ENCODE measurements around the gene RNF135.
A peak's percentile ranks its signal among the peaks of the same experiment; 100 is the strongest.
"Not testable (repeated sequence)": the region's sequence is repeated elsewhere in the genome, so short reads cannot be mapped to it uniquely, and the experiment has no call there.

Gene RNF135

DNA sequence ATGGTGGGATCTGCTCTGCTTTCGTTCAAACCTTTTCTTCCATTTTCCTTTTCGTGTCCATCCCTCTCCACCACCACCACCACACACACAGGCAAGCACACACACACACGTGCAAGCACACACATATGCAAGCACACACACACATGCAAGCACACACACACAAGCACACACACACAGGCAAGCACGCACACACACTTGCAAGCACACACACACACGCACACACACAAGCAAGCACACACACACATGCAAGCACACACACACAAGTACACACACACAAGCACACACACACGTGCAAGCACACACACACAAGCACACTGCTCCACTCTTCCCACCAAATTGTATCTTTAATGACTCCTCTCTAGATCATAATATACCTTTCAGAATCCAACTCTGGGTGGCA lies 71.5 kb downstream of the RNF135 start:
- no CpG with 5 or more reads among the region's 6 CpGs for whole genome bisulfite sequencing (ENCODE audit: extremely low coverage, insufficient coverage, insufficient read length)
- H3K4me1 ChIP-seq (ENCODE audit: control insufficient read depth in 1 of 2, insufficient read depth in 2 of 2, low read length in 2 of 2); H3K4me2 ChIP-seq (ENCODE audit: low read length): not testable (repeated sequence)

GRCh38 chr17:31046856-31047425 lies 76.1 kb downstream of the RNF135 start:
- DNase-seq; H3K9ac ChIP-seq (ENCODE audit: low read length): not testable (repeated sequence)
- 100% methylated on average over 1 of the region's 7 CpGs for WGBS (ENCODE audit: extremely low coverage, insufficient coverage, insufficient read length)

More for the DNA sequence above, 71.5 kb downstream of the RNF135 start:
- H3K27me3 ChIP-seq (ENCODE audit: insufficient read depth, low read length); H3K79me2 ChIP-seq (ENCODE audit: control insufficient read depth, insufficient read depth, low read length, poor library complexity); H2AFZ ChIP-seq (ENCODE audit: insufficient read depth, low read length, poor library complexity); H4K8ac ChIP-seq (ENCODE audit: low read depth, low read length); H3K27ac ChIP-seq (ENCODE audit: low read depth, low read length); H4K91ac ChIP-seq (ENCODE audit: low read depth, low read length); H2BK120ac ChIP-seq (ENCODE audit: insufficient read depth, low read length, poor library complexity); H2BK5ac ChIP-seq (ENCODE audit: low read depth, low read length, poor library complexity); H3K14ac ChIP-seq (ENCODE audit: low read length); H2BK12ac ChIP-seq (ENCODE audit: low read length); H3K9ac ChIP-seq (ENCODE audit: low read length); H3K4ac ChIP-seq (ENCODE audit: low read depth, low read length); H4K12ac ChIP-seq (ENCODE audit: low read depth, low read length); H3K79me1 ChIP-seq (ENCODE audit: low read length); H3K9me3 ChIP-seq (ENCODE audit: insufficient read depth, low read depth, low read length); DNase-seq; H3K18ac ChIP-seq (ENCODE audit: low read length); H2AK5ac ChIP-seq (ENCODE audit: low read length); H3K36me3 ChIP-seq (ENCODE audit: control insufficient read depth in 1 of 2, insufficient read depth in 2 of 2, low read length in 2 of 2): not testable (repeated sequence)
- Histone ChIP-seq H3K4me3 (ENCODE audit: low read depth, low read length) (peak overlapping the region; percentile 62), H3K23ac (ENCODE audit: low read length) (peak overlapping the region; percentile 38)

DNA sequence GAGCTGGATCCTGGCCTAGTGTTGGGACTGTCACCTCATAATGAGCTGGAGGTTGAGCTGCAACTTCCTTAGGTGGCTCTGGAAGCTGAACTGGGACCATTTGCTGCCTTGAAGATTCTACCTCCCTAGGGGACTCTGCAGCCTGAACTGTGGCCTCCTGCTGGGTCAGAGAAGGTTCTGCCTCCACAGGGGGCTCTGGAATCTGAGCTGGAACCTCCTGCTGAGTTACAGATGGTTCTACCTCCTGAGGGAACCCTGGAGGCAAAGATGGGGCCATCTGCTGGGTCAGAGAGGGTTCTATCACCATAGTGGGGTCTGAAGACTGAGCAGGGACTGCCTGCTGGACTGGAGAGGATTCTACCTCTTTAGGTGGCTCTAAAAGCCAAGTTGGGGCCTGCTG lies 77.3 kb downstream of the RNF135 start:
- no peak overlapping the region for H4K12ac ChIP-seq (ENCODE audit: low read depth, low read length)

More at GRCh38 chr17:31046856-31047425, 76.1 kb downstream of the RNF135 start:
- H3K18ac ChIP-seq (ENCODE audit: low read length); H4K91ac ChIP-seq (ENCODE audit: low read depth, low read length); H2AK5ac ChIP-seq (ENCODE audit: low read length); H4K8ac ChIP-seq (ENCODE audit: low read depth, low read length); H3K4me3 ChIP-seq (ENCODE audit: low read depth, low read length); H3K79me1 ChIP-seq (ENCODE audit: low read length); H3K14ac ChIP-seq (ENCODE audit: low read length); H3K9me3 ChIP-seq (ENCODE audit: insufficient read depth, low read depth, low read length); H3K4me1 ChIP-seq (ENCODE audit: control insufficient read depth in 1 of 2, insufficient read depth in 2 of 2, low read length in 2 of 2); H3K4ac ChIP-seq (ENCODE audit: low read depth, low read length); H3K79me2 ChIP-seq (ENCODE audit: control insufficient read depth, insufficient read depth, low read length, poor library complexity); H2AFZ ChIP-seq (ENCODE audit: insufficient read depth, low read length, poor library complexity); H4K12ac ChIP-seq (ENCODE audit: low read depth, low read length); H3K27ac ChIP-seq (ENCODE audit: low read depth, low read length); H3K36me3 ChIP-seq (ENCODE audit: control insufficient read depth in 1 of 2, insufficient read depth in 2 of 2, low read length in 2 of 2); H3K4me2 ChIP-seq (ENCODE audit: low read length); H3K23ac ChIP-seq (ENCODE audit: low read length); H2BK120ac ChIP-seq (ENCODE audit: insufficient read depth, low read length, poor library complexity); H2BK12ac ChIP-seq (ENCODE audit: low read length); H3K27me3 ChIP-seq (ENCODE audit: insufficient read depth, low read length); H2BK5ac ChIP-seq (ENCODE audit: low read depth, low read length, poor library complexity): not testable (repeated sequence)

DNA sequence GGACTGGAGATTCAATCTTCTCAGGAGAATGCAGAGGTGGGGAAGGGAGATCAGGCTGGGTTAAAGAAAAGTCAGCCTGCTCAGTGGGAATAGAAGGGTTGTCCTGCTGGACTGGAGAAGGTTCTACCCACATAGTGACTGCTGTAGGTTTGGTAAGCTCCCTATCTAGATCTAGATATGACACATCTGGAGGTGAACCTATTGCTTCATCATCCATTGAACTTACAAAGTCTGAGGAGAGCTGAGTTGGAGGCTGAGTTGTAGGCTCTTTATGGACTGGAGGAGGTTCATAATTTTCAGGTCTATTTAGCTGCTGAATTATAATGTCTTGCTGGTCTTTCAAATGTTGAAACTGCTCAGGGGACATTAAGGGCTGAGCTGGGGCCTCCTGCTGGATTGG lies 77.9 kb downstream of the RNF135 start:
- H3K23ac ChIP-seq (ENCODE audit: low read length): no peak overlapping the region
- no peak overlapping the region for H4K12ac ChIP-seq (ENCODE audit: low read depth, low read length)
- no peak overlapping the region for H2BK120ac ChIP-seq (ENCODE audit: insufficient read depth, low read length, poor library complexity)
- H3K4me2 ChIP-seq (ENCODE audit: low read length): no peak overlapping the region
- no peak overlapping the region for H3K14ac ChIP-seq (ENCODE audit: low read length)
- no peak overlapping the region for H4K91ac ChIP-seq (ENCODE audit: low read depth, low read length)
- peaks cover 9 to 11% of the 10 kb centered on the region in 2 experiments for H3K4me1 ChIP-seq (ENCODE audit: control insufficient read depth in 1 of 2, insufficient read depth in 2 of 2, low read length in 2 of 2)
- H3K9me3 ChIP-seq (ENCODE audit: insufficient read depth, low read depth, low read length): peaks cover 5% of the 10 kb centered on the region
- H2AK5ac ChIP-seq (ENCODE audit: low read length): no peak overlapping the region
- H3K79me2 ChIP-seq (ENCODE audit: control insufficient read depth, insufficient read depth, low read length, poor library complexity): peaks cover 2% of the 10 kb centered on the region
- peak; percentile 42 to 80 for DNase-seq
- H2BK5ac ChIP-seq (ENCODE audit: low read depth, low read length, poor library complexity): no peak overlapping the region
- H3K9ac ChIP-seq (ENCODE audit: low read length): no peak overlapping the region
- peaks cover 0 to 3% of the 10 kb centered on the region in 2 experiments for H3K36me3 ChIP-seq (ENCODE audit: control insufficient read depth in 1 of 2, insufficient read depth in 2 of 2, low read length in 2 of 2)
- no peak overlapping the region for H2AFZ ChIP-seq (ENCODE audit: insufficient read depth, low read length, poor library complexity)
- peaks cover 2% of the 10 kb centered on the region for H3K79me1 ChIP-seq (ENCODE audit: low read length)
- H3K4me3 ChIP-seq (ENCODE audit: low read depth, low read length): no peak overlapping the region
- H3K18ac ChIP-seq (ENCODE audit: low read length): no peak overlapping the region
- H3K27me3 ChIP-seq (ENCODE audit: insufficient read depth, low read length): no peaks in the 10 kb centered on the region
- H2BK12ac ChIP-seq (ENCODE audit: low read length): no peak overlapping the region
- no peak overlapping the region for H4K8ac ChIP-seq (ENCODE audit: low read depth, low read length)
- H3K4ac ChIP-seq (ENCODE audit: low read depth, low read length): no peak overlapping the region
- H3K27ac ChIP-seq (ENCODE audit: low read depth, low read length): no peak overlapping the region

More for the DNA sequence above, 77.3 kb downstream of the RNF135 start:
- H3K9me3 ChIP-seq (ENCODE audit: insufficient read depth, low read depth, low read length): peaks cover 5% of the 10 kb centered on the region
- peaks cover 2% of the 10 kb centered on the region for H3K79me2 ChIP-seq (ENCODE audit: control insufficient read depth, insufficient read depth, low read length, poor library complexity)
- no peak overlapping the region for H3K27ac ChIP-seq (ENCODE audit: low read depth, low read length)
- H3K27me3 ChIP-seq (ENCODE audit: insufficient read depth, low read length): no peaks in the 10 kb centered on the region
- no peak overlapping the region for H2AK5ac ChIP-seq (ENCODE audit: low read length)
- no peak overlapping the region for H3K18ac ChIP-seq (ENCODE audit: low read length)
- H3K36me3 ChIP-seq (ENCODE audit: control insufficient read depth in 1 of 2, insufficient read depth in 2 of 2, low read length in 2 of 2): peaks cover 0 to 3% of the 10 kb centered on the region in 2 experiments
- peaks cover 2% of the 10 kb centered on the region for H3K79me1 ChIP-seq (ENCODE audit: low read length)
- H3K4me1 ChIP-seq (ENCODE audit: control insufficient read depth in 1 of 2, insufficient read depth in 2 of 2, low read length in 2 of 2): peaks cover 9 to 11% of the 10 kb centered on the region in 2 experiments
- H3K9ac ChIP-seq (ENCODE audit: low read length): no peak overlapping the region
- no peak overlapping the region for H3K4me3 ChIP-seq (ENCODE audit: low read depth, low read length)
- H2BK12ac ChIP-seq (ENCODE audit: low read length): no peak overlapping the region
- H3K4ac ChIP-seq (ENCODE audit: low read depth, low read length): no peak overlapping the region
- H2BK5ac ChIP-seq (ENCODE audit: low read depth, low read length, poor library complexity): no peak overlapping the region
- H2BK120ac ChIP-seq (ENCODE audit: insufficient read depth, low read length, poor library complexity): no peak overlapping the region
- no peak overlapping the region for H3K23ac ChIP-seq (ENCODE audit: low read length)
- no peak overlapping the region for H3K14ac ChIP-seq (ENCODE audit: low read length)
- no peak overlapping the region for H2AFZ ChIP-seq (ENCODE audit: insufficient read depth, low read length, poor library complexity)
- H4K91ac ChIP-seq (ENCODE audit: low read depth, low read length): no peak overlapping the region
- no peak for DNase-seq
- H3K4me2 ChIP-seq (ENCODE audit: low read length): no peak overlapping the region
- no peak overlapping the region for H4K8ac ChIP-seq (ENCODE audit: low read depth, low read length)

Measured in trophoblast cell (in vitro differentiated cells and primary cell).